ENCODE results near the gene A2M. TPM values are rescaled to one million over a fixed set of nuclear protein-coding genes. Genes with fewer than 3 reads are reported as not detected.

The A2M gene
- total and polyA plus RNA-seq, 9 of the 15 experiments (the other 6 are each of a cell fraction or from before 2014, with no cell fraction given) = 0.08 to 2.3 TPM; not detected in 7

- no TSS peak for BruUV-seq (replicated peaks)
- POLR2A ChIA-PET = no interaction called here
- Histone ChIP-seq H2AFZ (ENCODE audit: low read depth, low read length) (no peak overlapping the region), H3K4me3 (no peak overlapping the region), H3K9me1 (ENCODE audit: control insufficient read depth, insufficient read depth, low read length) (no peaks in the 10 kb centered on the region), H3K4me1 (replicated peaks in 1 of 2; ENCODE audit: control insufficient read depth in 2 of 2, insufficient read depth in 2 of 2, low read length in 2 of 2) (peaks cover 0 to 9% of the 10 kb centered on the region in 2 experiments; a peak in 2 of 5 replicates), H3K9me3 (replicated peaks; ENCODE audit: control insufficient read depth, insufficient read depth, low read depth, low read length) (no peaks in the 10 kb centered on the region), H3K36me3 (ENCODE audit: control insufficient read depth, insufficient read depth, low read length) (no peaks in the 10 kb centered on the region), H3K9ac (ENCODE audit: insufficient read depth in 1 of 2, low read depth in 2 of 2, low read length in 2 of 2) (no peak overlapping the region), H3K4me2 (ENCODE audit: insufficient read depth, low read length) (no peak overlapping the region), H3K27me3 (ENCODE audit: control insufficient read depth in 2 of 2, insufficient read depth in 2 of 2, low read length in 2 of 2) (peaks cover 0 to 23% of the 10 kb centered on the region in 2 experiments; a peak in 4 of 5 replicates), H3K27ac (ENCODE audit: extremely low read depth, low read depth, low read length) (no peak overlapping the region), H4K20me1 (replicated peaks; ENCODE audit: control insufficient read depth, insufficient read depth, low read length) (no peaks in the 10 kb centered on the region), H3K79me2 (ENCODE audit: control insufficient read depth, insufficient read depth, low read length) (no peaks in the 10 kb centered on the region)
- 15% methylated on average over 10 of the region's 45 CpGs for WGBS (ENCODE audit: insufficient coverage, low coverage, missing lambda C conversion rate)
- TF ChIP-seq GABPA (tag; conservative IDR thresholded peaks at IDR 0.05; ENCODE audit: low read depth) = 0 out of 2 replicates have a peak, but pooled peaks have one; percentile 25
- TF ChIP-seq ATF7 (IDR thresholded peaks at IDR 0.05) = no peak
- TF ChIP-seq ZBTB1 (CRISPR knock-in tag; IDR thresholded peaks at IDR 0.05; ENCODE audit: borderline replicate concordance, low read depth) = no peak
- TF ChIP-seq ZNF384 (IDR thresholded peaks at IDR 0.05; ENCODE audit: low read depth, low read length) = no peak
- no peak for TF ChIP-seq SREBF2 (CRISPR knock-in tag; IDR thresholded peaks at IDR 0.05)
- no peak for TF ChIP-seq NR2C1 (IDR thresholded peaks at IDR 0.05)
- TF ChIP-seq NR2C1 (tag; IDR thresholded peaks at IDR 0.05) = peak; percentile 35; the same call in 1 of the 2 replicates
- no peak for TF ChIP-seq NR2C2 (CRISPR knock-in tag; IDR thresholded peaks at IDR 0.05)
- peak; percentile 58; the same call in 1 of the 2 replicates for TF ChIP-seq NR2C2 (tag; IDR thresholded peaks at IDR 0.05)
- TF ChIP-seq RERE (CRISPR knock-in tag; IDR thresholded peaks at IDR 0.05; ENCODE audit: borderline replicate concordance) = no peak
- ATAC-seq (no peak), DNase-seq (ENCODE audit: extremely low read depth in 1 of 4, low spot score in 3 of 4) (no peak), FAIRE-seq (no peak)
- intact Hi-C loops (cut with micrococcal nuclease) (no loop called here), in situ Hi-C loops (cut with MboI) (no loop called here)
- CTCF ChIA-PET (ENCODE audit: low intra/inter-chr PET ratio) = no interaction called here
Measured at GRCh38 chr12:9064815-9065606, 50.7 kb downstream of the A2M start.

Data from K562 (cell line).